HCT116 (cell line): ENCODE data around the gene CPED1. TPM values are rescaled to one million over a fixed set of nuclear protein-coding genes. Genes with fewer than 3 reads are reported as not detected.

Source experiments
- ATAC-seq: fragments of 200-7000 bp; cut with Tn5 transposase; 2 replicates; pipeline ENCODE4 v1.9.1; 2020; ENCODE audit warnings: mild to moderate bottlenecking, moderate library complexity
- BruUV-seq: library from RNA; stranded (reverse); fragments of 400-500 nt; replicated peaks from 2 replicates; lab custom pipeline; 2021; lab: Mats Ljungman, UMichigan
- CTCF ChIA-PET: fragments of 300-600 bp; sonication (Branson Sonifier 250); formaldehyde crosslinking; loops from one replicate; lab custom pipeline; 2021; ENCODE audit warnings: antibody characterized with exemption; lab: Charles Lee
- POLR2A ChIA-PET: fragments of 300-600, 350-600 bp; sonication (Branson Sonifier 250); formaldehyde crosslinking; loops from one replicate; lab custom pipeline; 2021; ENCODE audit warnings: antibody characterized with exemption; lab: Charles Lee
- RAD21 ChIA-PET, 2 experiments: fragments of 300-600 bp; sonication (Branson Sonifier 250); formaldehyde crosslinking; loops; one replicate each; lab custom pipeline; 2023; ENCODE audit warnings: low total read pairs in 2 of 2; ENCODE audit not compliant: uncharacterized antibody in 2 of 2, unreplicated experiment in 2 of 2, low non-redundant PET in 1 of 2; lab: Charles Lee
- DNase-seq: peaks from one replicate; pipeline ENCODE4 v3.0.0-alpha.2; 2010; ENCODE audit warnings: low read depth, low spot score
- H2AFZ ChIP-seq: fragments of 200-600 bp; shearing (Covaris generic), sonication (generic); 2 replicates; pipeline ENCODE4 v1.6.1; 2017; ENCODE audit warnings: low read depth, mixed run types, mixed read lengths, antibody characterized with exemption, low read length; ENCODE audit not compliant: poor library complexity, severe bottlenecking
- H3K27ac ChIP-seq: 2 replicates; pipeline ENCODE4 v1.5.1; 2012; ENCODE audit warnings: low read depth, low read length
- H3K27me3 ChIP-seq: fragments of 200-600 bp; sonication (generic); 2 replicates; pipeline ENCODE4 v1.6.1; 2016; ENCODE audit warnings: mixed run types, low read length, mixed read lengths; ENCODE audit not compliant: insufficient read depth
- H3K36me3 ChIP-seq, 2 experiments: fragments of 200-500 bp in 1 of 2; fragments of 200-600 bp in 1 of 2; sonication (Bioruptor generic) in 1 of 2; sonication (generic) in 1 of 2; 2 replicates each; pipeline versions ENCODE4 v1.5.1 to v1.6.1; 2014 to 2016; ENCODE audit warnings: low read length in 2 of 2, inconsistent platforms in 1 of 2, mixed read lengths in 1 of 2, mixed run types in 1 of 2; ENCODE audit not compliant: insufficient read depth in 2 of 2, control insufficient read depth in 1 of 2
- H3K4me1 ChIP-seq, 2 experiments: fragments of 200-600 bp in 1 of 2; sonication (generic) in 1 of 2; 2 replicates each; pipeline versions ENCODE4 v1.5.1 to v1.6.1; 2012 to 2017; ENCODE audit warnings: low read length in 2 of 2, inconsistent platforms in 1 of 2, mild to moderate bottlenecking in 1 of 2, mixed read lengths in 1 of 2, mixed run types in 1 of 2, moderate library complexity in 1 of 2; ENCODE audit not compliant: insufficient read depth in 2 of 2, control insufficient read depth in 1 of 2
- H3K4me2 ChIP-seq: fragments of 200-600 bp; sonication (generic); 2 replicates; pipeline ENCODE4 v1.6.1; 2017; ENCODE audit warnings: mixed run types, low read length, mixed read lengths
- H3K4me3 ChIP-seq, 2 experiments: fragments of 200-600 bp in 1 of 2; sonication (generic) in 1 of 2; replicated peaks in 1 of 2; 2 replicates each; pipeline ENCODE4 v1.5.1; 2011 to 2016; ENCODE audit warnings: low read length in 2 of 2, control low read depth in 1 of 2, low read depth in 1 of 2, mild to moderate bottlenecking in 1 of 2, mixed read lengths in 1 of 2, mixed run types in 1 of 2
- H3K79me2 ChIP-seq: fragments of 200-600 bp; sonication (generic); 2 replicates; pipeline ENCODE4 v1.6.1; 2017; ENCODE audit warnings: mild to moderate bottlenecking, mixed run types, low read length, moderate library complexity, mixed read lengths; ENCODE audit not compliant: insufficient read depth
- H3K9ac ChIP-seq: fragments of 200-600 bp; sonication (generic); 2 replicates; pipeline ENCODE4 v1.6.1; 2016; ENCODE audit warnings: low read length, mixed read lengths
- H3K9me2 ChIP-seq: fragments of 200-600 bp; sonication (generic), shearing (Covaris generic); 2 replicates; pipeline ENCODE4 v1.6.1; 2017; ENCODE audit warnings: mixed run types, mild to moderate bottlenecking, moderate library complexity; ENCODE audit not compliant: insufficient read depth
- H3K9me3 ChIP-seq, 2 experiments: fragments of 200-500 bp in 1 of 2; fragments of 200-600 bp in 1 of 2; sonication (Bioruptor generic) in 1 of 2; sonication (generic) in 1 of 2; 2 replicates each; pipeline ENCODE4 v1.6.1; 2014 to 2017; ENCODE audit warnings: low read length in 2 of 2, mixed read lengths in 2 of 2, inconsistent platforms in 1 of 2, low read depth in 1 of 2, mild to moderate bottlenecking in 1 of 2, mixed run types in 1 of 2, moderate library complexity in 1 of 2; ENCODE audit not compliant: control insufficient read depth in 1 of 2, insufficient read depth in 1 of 2
- H4K20me1 ChIP-seq: fragments of 200-600 bp; sonication (generic), shearing (Covaris generic); 2 replicates; pipeline ENCODE4 v1.6.1; 2017; ENCODE audit warnings: mixed run types, mild to moderate bottlenecking, moderate library complexity; ENCODE audit not compliant: insufficient read depth
- CBX3 ChIP-seq: IDR thresholded peaks from 2 replicates; pipeline ENCODE4 v1.6.1; 2012; ENCODE audit warnings: low read depth
- EGR1 ChIP-seq: IDR thresholded peaks from 2 replicates; pipeline ENCODE4 v1.6.1; 2012; ENCODE audit warnings: low read depth
- EZH2phosphoT487 ChIP-seq: fragments of 200-600 bp; IDR thresholded peaks from 2 replicates; pipeline ENCODE4 v1.6.1; 2018; ENCODE audit warnings: antibody characterized with exemption, borderline replicate concordance
- FOSL1 ChIP-seq: IDR thresholded peaks from 2 replicates; pipeline ENCODE4 v1.6.1; 2012; ENCODE audit warnings: low read depth
- JUND ChIP-seq: IDR thresholded peaks from 2 replicates; pipeline ENCODE4 v1.6.1; 2012
- POLR2A ChIP-seq: IDR thresholded peaks from 2 replicates; pipeline ENCODE4 v1.7.0; 2011; ENCODE audit warnings: borderline replicate concordance; ENCODE audit not compliant: insufficient read depth, insufficient read length; ENCODE audit errors: extremely low read depth
- POLR2AphosphoS5 ChIP-seq: IDR thresholded peaks from 2 replicates; pipeline ENCODE4 v1.6.1; 2011; ENCODE audit warnings: mild to moderate bottlenecking, low read depth, low read length, moderate library complexity
- RAD21 ChIP-seq: IDR thresholded peaks from 2 replicates; pipeline ENCODE4 v1.6.1; 2012; ENCODE audit warnings: low read depth, mild to moderate bottlenecking
- SRF ChIP-seq: IDR thresholded peaks from 2 replicates; pipeline ENCODE4 v1.6.1; 2012; ENCODE audit warnings: low read depth
- TCF7L2 ChIP-seq: IDR thresholded peaks from 2 replicates; pipeline ENCODE4 v1.7.0; 2011; ENCODE audit warnings: borderline replicate concordance, inconsistent platforms; ENCODE audit not compliant: insufficient read depth, insufficient read length; ENCODE audit errors: extremely low read depth
- YY1 ChIP-seq: IDR thresholded peaks from 2 replicates; pipeline ENCODE4 v1.6.1; 2011; ENCODE audit warnings: low read length, low read depth, moderate library complexity, mild to moderate bottlenecking; ENCODE audit not compliant: insufficient replicate concordance; ENCODE audit errors: extremely low read depth
- ZFX ChIP-seq: fragments of 450-650 bp; IDR thresholded peaks from 2 replicates; pipeline ENCODE4 v1.6.1; 2017
- ZNF274 ChIP-seq: fragments of 200-500 bp; sonication (Bioruptor generic); IDR thresholded peaks from 2 replicates; pipeline ENCODE4 v1.6.1; 2014; ENCODE audit warnings: mild to moderate bottlenecking, low read depth, low read length, inconsistent platforms
- intact Hi-C: fragments of 100-400 bp; cut with micrococcal nuclease; formaldehyde crosslinking; loops from 2 replicates; pipeline ENCODE4 v1.10.0; 2022
- total RNA-seq: library from RNA; stranded (reverse); gene quantifications from one replicate; pipeline ENCODE4 v1.2.1, GENCODE V29; 2021; ENCODE audit not compliant: unreplicated experiment
- TF ChIP-seq, protein P1 (sequence below), 3 experiments: fragments of 200-600 bp in 1 of 3; sonication (generic) in 1 of 3; IDR thresholded peaks in 2 of 3; conservative IDR thresholded peaks in 1 of 3; 2 replicates each; pipeline ENCODE4 v1.5.1; 2012 to 2017; ENCODE audit warnings: low read depth in 2 of 3, low read length in 2 of 3, antibody characterized with exemption in 1 of 3, borderline replicate concordance in 1 of 3, control low read depth in 1 of 3, mild to moderate bottlenecking in 1 of 3, mixed read lengths in 1 of 3, mixed run types in 1 of 3, moderate library complexity in 1 of 3; ENCODE audit not compliant: insufficient read depth in 1 of 3
- TF ChIP-seq, protein P2 (sequence below): IDR thresholded peaks from 2 replicates; pipeline ENCODE4 v1.6.1; 2012
- TF ChIP-seq, protein P3 (sequence below): IDR thresholded peaks from 2 replicates; pipeline ENCODE4 v1.6.1; 2011; ENCODE audit warnings: mild to moderate bottlenecking, low read length, moderate library complexity; ENCODE audit not compliant: insufficient replicate concordance; ENCODE audit errors: extremely low read depth
- TF ChIP-seq, protein P4 (sequence below): IDR thresholded peaks from 2 replicates; pipeline ENCODE4 v1.6.1; 2012
- TF ChIP-seq, protein P5 (sequence below): IDR thresholded peaks from 2 replicates; pipeline ENCODE4 v1.6.1; 2012; ENCODE audit warnings: low read depth

Gene CPED1
- total RNA-seq, 1 experiment from 2014 or later, result 1.2 TPM

DNA sequence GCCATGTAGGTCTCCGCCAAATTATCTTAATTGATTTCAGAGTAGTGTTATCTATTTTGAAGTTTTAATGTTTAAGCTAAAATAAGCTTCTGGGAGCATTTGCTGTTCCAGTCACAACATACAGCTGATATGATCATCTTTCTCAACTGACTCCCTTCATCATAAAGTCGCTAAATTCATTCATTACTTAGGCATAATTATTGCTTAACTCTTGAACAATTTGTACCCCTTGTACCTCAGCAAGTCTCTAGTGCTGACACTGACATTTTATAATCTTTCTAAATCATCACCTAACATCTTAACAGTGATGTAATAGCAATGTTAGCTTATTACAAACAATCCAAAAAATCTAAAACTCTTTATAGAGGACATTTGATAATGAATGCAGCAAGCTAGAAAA, 286.0 kb downstream of the CPED1 start:
- ChIA-PET RAD21 (no interaction called here), CTCF (no interaction called here), POLR2A (interaction anchor here (0.9 kb wide), 1 partner anchor 14 kb away, joined by 4 read pairs; no protein-coding TSS in a partner anchor)
- H3K9me2 ChIP-seq, result no peaks in the 10 kb centered on the region
- no peak overlapping the region for H3K9ac ChIP-seq
- no peaks in the 10 kb centered on the region for H3K36me3 ChIP-seq
- intact Hi-C loops, result no loop called here
- DNase-seq (no peak), ATAC-seq (no peak)
- H3K4me3 ChIP-seq, result no peak overlapping the region
- no peak overlapping the region for H2AFZ ChIP-seq
- H4K20me1 ChIP-seq, result no peaks in the 10 kb centered on the region
- BruUV-seq, result no TSS peak
- TF ChIP-seq EZH2phosphoT487 (no peak), POLR2AphosphoS5 (no peak), TCF7L2 (no peak), POLR2A (no peak), JUND (no peak), RAD21 (no peak), CBX3 (no peak), ZFX (no peak), EGR1 (no peak), YY1 (no peak), FOSL1 (no peak), SRF (no peak), ZNF274 (no peak)
- TF ChIP-seq, protein P1, sequence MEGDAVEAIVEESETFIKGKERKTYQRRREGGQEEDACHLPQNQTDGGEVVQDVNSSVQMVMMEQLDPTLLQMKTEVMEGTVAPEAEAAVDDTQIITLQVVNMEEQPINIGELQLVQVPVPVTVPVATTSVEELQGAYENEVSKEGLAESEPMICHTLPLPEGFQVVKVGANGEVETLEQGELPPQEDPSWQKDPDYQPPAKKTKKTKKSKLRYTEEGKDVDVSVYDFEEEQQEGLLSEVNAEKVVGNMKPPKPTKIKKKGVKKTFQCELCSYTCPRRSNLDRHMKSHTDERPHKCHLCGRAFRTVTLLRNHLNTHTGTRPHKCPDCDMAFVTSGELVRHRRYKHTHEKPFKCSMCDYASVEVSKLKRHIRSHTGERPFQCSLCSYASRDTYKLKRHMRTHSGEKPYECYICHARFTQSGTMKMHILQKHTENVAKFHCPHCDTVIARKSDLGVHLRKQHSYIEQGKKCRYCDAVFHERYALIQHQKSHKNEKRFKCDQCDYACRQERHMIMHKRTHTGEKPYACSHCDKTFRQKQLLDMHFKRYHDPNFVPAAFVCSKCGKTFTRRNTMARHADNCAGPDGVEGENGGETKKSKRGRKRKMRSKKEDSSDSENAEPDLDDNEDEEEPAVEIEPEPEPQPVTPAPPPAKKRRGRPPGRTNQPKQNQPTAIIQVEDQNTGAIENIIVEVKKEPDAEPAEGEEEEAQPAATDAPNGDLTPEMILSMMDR (IDR thresholded peaks at IDR 0.05 in 2 of 3, conservative IDR thresholded peaks at IDR 0.05 in 1 of 3; ENCODE audit: borderline replicate concordance in 1 of 3, insufficient read depth in 1 of 3, low read depth in 2 of 3, low read length in 2 of 3), result no peak
- TF ChIP-seq, protein P2, sequence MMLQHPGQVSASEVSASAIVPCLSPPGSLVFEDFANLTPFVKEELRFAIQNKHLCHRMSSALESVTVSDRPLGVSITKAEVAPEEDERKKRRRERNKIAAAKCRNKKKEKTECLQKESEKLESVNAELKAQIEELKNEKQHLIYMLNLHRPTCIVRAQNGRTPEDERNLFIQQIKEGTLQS, result no peak
- TF ChIP-seq, protein P3, sequence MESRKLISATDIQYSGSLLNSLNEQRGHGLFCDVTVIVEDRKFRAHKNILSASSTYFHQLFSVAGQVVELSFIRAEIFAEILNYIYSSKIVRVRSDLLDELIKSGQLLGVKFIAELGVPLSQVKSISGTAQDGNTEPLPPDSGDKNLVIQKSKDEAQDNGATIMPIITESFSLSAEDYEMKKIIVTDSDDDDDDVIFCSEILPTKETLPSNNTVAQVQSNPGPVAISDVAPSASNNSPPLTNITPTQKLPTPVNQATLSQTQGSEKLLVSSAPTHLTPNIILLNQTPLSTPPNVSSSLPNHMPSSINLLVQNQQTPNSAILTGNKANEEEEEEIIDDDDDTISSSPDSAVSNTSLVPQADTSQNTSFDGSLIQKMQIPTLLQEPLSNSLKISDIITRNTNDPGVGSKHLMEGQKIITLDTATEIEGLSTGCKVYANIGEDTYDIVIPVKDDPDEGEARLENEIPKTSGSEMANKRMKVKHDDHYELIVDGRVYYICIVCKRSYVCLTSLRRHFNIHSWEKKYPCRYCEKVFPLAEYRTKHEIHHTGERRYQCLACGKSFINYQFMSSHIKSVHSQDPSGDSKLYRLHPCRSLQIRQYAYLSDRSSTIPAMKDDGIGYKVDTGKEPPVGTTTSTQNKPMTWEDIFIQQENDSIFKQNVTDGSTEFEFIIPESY, result no peak
- TF ChIP-seq, protein P4, sequence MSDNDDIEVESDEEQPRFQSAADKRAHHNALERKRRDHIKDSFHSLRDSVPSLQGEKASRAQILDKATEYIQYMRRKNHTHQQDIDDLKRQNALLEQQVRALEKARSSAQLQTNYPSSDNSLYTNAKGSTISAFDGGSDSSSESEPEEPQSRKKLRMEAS, result no peak
- TF ChIP-seq, protein P5, sequence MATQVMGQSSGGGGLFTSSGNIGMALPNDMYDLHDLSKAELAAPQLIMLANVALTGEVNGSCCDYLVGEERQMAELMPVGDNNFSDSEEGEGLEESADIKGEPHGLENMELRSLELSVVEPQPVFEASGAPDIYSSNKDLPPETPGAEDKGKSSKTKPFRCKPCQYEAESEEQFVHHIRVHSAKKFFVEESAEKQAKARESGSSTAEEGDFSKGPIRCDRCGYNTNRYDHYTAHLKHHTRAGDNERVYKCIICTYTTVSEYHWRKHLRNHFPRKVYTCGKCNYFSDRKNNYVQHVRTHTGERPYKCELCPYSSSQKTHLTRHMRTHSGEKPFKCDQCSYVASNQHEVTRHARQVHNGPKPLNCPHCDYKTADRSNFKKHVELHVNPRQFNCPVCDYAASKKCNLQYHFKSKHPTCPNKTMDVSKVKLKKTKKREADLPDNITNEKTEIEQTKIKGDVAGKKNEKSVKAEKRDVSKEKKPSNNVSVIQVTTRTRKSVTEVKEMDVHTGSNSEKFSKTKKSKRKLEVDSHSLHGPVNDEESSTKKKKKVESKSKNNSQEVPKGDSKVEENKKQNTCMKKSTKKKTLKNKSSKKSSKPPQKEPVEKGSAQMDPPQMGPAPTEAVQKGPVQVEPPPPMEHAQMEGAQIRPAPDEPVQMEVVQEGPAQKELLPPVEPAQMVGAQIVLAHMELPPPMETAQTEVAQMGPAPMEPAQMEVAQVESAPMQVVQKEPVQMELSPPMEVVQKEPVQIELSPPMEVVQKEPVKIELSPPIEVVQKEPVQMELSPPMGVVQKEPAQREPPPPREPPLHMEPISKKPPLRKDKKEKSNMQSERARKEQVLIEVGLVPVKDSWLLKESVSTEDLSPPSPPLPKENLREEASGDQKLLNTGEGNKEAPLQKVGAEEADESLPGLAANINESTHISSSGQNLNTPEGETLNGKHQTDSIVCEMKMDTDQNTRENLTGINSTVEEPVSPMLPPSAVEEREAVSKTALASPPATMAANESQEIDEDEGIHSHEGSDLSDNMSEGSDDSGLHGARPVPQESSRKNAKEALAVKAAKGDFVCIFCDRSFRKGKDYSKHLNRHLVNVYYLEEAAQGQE, result no peak
- no peak overlapping the region for H3K4me2 ChIP-seq
- peak overlapping the region; percentile 23; the same call in 1 of the 2 replicates for H3K27ac ChIP-seq
- peaks cover 32 to 42% of the 10 kb centered on the region in 2 experiments for H3K4me1 ChIP-seq
- H3K27me3 ChIP-seq, result no peaks in the 10 kb centered on the region
- no peaks in the 10 kb centered on the region for H3K9me3 ChIP-seq
- no peaks in the 10 kb centered on the region for H3K79me2 ChIP-seq
